ENCODE results near the gene UBE4A.
"Not testable (repeated sequence)": the region's sequence is repeated elsewhere in the genome, so short reads cannot be mapped to it uniquely, and the experiment has no call there.

Gene UBE4A

DNA sequence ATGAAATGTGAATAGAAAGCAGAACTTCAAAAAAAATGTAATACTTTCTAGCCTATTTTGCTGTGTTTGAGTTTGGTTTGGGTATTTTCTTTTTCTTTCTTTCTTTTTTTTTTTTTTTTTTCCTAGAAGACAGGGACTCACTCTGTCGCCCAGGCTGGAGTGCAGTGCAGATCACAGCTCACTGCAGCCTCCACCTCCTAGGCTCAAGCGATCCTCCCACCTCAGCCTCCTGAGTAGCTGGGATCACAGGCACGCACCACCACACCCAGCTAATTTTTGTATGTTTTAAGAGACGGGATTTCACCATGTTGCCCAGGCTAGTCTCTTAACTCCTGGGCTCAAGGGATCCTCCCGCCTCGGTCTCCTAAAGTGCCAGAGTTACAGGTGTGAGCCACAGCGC is 43.2 kb downstream of the UBE4A start:
- not testable (repeated sequence) for DNase-seq

DNA sequence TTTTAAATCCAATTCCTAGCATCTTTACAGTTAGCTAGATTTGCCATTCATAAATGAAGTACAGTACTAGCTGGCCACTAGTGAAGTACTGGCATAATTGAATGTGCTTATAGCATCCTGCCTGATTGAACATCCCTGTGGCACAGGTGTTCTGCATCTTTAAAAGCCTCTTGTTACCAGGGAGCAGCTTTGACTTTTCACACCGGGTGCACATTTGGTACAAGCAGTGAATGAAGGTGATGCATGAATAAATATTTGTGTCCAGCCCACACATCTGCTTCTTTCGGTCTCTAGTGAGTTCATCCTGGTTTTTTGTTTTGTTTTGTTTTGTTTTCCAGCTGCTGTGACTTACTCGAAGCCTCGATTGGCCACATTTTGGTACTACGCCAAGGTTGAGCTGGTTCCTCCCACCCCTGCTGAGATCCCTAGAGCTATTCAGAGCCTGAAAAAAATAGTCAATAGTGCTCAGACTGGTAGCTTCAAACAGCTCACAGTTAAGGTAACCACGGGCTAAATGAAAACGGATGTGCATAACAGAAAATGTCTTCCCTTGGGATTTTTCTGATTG is 47.3 kb downstream of the UBE4A start:
- DNase-seq = peak; percentile 27 to 98 (median 89)

DNA sequence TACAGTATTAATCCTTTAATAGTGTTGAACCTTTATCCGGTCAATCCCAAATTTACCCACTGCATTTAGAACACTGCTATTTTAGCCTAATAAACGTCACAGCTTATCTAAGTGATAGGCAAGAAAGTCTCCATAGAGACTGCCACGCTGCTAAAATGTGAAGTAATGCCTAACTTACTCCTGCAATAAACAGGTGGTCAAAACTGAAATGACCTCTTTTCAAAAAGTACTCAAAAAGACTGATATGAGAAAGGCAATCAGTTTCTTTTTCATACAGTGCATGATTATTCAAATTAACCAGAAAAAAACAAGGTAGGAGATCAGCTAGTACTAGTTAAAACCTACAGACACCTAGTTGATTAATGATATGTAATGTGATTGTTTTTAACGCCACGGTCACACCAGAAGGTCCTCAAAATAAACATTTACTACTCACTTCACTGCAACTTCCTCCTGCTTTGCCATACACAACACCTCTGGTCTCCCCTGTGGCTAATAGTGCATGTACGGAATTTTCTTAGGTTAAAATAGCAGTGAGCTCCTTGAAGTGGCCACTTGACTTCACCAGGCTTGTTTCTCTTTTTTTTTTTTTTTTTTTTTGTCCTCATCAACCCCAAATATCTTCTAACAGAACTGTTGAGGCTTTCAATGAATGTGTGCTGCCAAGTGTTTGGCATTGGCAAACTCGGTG is 50.8 kb downstream of the UBE4A start:
- DNase-seq = peak in 1 of 3 experiments; percentile 40

DNA sequence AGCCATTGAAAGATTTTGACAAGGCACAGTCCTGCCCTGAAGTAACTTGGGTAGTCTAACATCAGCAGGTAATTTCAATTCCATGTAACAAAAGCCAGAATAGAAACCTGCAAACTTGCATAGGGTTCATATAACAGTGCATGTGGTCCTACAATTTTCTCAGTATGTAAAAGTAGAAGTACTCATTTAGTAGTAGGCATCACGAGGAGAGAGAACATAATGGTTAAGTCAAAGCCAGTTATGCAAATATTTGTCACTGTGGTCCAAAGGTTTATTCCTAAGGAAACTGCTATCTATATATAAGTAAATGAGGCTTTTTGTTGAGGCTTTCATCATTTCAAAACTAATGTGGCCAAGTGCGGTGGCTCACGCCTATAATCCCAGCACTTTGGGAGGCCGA is 52.1 kb downstream of the UBE4A start:
- no peak for DNase-seq

DNA sequence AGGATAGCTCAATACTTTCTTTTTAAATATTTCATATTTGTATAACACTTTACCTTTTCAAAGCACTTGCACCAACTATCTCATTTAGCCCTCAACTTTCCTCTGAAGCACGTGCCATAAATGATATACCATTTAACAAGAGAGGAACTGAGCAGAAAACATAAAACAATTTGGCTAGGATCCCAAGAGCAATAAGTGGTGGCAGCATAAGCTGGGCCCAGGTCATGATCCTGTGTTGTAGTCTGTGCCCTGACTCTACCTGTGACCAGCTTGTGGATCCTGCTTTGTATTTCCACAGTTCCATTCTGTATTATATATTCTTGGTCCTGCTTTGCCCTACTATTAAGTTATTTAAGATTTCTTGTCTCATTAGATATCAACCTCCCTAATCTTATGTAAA is 53.5 kb downstream of the UBE4A start:
- DNase-seq = no peak

DNA sequence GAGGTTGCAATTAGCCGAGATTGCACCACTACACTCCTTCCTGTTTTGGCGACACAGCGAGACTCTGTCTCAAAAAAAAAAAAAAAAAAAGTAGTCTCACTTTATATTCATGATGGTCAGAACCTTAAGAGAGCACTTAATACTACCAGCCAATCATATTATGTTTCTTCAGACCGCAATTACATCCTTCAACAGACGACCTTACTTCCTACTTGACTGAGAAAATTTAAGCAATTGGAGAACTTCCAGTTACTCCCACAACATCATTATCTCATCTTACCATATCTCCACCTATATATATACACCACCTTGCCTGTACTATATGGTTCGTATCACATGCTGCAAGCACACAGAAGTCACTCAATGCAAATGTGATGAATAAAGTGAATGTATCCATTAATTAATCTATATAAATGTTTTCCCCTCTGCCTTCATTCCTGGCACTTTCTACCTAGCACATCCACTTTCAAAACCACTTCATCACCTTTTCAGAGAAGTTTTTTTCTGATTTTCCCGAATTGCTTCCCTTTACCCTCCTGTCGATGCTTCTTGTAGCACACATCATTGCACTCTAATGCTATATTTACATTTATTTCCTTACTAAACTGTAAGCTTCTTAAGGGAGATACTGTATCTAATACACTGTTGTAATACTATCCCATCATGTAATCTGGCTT is 55.8 kb downstream of the UBE4A start:
- DNase-seq = no peak

DNA sequence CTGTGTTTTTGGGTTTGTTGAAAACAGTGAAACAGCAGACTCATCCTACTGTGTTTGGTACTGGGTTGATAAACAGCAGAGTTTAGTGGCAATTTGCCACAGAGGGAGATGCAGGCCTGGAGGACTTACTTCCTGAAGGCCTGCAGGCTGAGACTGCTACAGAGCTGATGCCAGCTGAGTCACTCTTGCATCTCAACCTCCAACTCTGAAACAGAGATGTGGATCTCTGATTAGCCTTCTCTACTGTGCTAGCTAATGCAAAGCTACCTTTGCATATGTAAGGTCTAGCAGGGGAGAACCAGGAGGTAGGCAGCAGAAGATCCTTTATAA is 56.3 kb downstream of the UBE4A start:
- DNase-seq = peak in 2 of 3 experiments; percentile 14 to 48

DNA sequence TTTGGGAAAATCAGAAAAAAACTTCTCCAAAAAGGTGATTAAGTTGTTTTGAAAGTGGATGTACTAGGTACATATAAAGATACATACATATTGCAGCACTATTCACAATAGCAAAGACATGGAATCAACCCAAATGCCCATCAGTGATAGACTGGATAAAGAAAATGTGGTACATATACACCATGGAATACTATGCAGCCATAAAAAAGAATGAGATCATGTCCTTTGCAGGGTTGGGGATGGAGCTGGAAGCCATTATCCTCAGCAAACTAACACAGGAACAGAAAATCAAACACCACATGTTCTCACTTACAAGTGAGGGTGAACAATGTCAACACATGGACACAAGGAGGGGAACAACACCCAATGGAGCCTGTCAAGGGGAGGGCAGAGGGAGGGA is 57.5 kb downstream of the UBE4A start:
- not testable (repeated sequence) for DNase-seq

DNA sequence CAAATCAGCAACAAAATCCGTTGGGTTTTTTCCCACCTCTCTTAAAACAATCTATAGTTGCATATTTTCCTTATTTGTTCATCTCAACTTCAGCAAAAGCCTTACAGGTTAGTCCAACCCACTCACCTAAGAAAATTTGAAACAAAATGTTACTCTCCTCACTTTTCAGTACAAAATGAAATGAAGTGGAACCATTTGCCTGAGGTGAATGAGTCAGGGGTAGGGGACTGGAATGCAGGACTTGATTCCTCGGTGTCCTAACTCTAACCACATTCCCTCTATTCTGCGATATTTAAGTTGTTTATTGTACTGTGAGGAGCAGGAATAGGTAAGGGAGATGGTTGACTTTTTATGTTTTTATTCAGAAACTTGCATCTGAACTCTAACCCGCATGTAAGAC is 58.4 kb downstream of the UBE4A start:
- DNase-seq = no peak

DNA sequence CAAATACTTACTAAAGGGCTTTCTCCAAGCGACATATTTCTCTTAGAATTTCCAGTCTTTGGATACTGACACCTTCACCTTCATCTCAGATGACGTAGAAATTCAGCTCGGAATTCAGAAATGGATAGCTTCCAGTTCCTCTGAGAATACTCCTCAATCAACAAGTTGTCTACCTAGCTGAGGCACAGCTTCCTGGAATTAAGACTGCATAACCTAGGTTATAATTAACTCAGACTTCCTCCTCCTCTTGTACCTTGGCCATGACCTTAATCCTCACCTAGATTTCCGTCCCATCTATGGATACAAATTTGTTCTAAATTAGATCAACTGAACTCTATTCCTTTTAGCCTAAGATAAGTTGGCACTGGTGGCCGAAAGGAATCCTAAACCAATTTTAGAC is 59.4 kb downstream of the UBE4A start:
- DNase-seq = no peak

DNA sequence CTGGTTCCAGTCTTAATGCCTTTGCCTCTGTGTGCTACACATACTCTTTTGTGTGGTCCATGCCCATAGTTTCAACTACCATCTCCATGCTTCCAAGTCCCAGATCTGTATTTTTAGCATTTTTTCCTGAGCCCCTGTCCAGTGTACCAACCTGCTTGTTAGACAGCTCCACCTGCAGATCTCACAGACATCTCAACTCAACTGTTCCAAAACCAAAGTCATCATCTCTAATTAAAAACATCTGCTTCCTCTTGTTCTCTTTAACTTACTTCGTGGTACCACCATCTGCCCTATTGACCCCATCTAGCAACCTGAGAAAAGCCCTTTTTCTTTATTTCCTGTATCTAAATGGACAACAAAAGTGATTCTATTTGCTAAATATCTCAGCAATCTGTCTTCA is 68.3 kb downstream of the UBE4A start:
- DNase-seq = no peak

DNA sequence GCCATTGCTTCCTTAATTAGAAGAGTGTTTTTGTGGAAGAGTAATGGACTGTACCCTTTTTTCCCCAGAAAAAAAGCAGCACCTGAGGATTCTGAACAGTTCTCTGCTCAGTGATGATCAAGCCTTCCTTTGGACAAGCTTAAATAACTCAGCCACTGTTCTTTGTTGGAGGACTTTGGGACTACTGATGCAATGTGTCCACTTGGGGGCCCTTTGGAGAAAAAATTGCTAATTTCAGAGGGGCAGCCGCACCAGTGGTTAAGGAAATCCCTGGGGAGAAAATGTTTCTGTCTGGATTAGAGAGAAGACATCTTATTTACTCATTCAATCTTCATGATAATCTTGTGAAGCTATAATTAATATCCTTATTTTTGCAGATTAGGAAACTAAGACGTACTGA is 71.6 kb downstream of the UBE4A start:
- DNase-seq = no peak

DNA sequence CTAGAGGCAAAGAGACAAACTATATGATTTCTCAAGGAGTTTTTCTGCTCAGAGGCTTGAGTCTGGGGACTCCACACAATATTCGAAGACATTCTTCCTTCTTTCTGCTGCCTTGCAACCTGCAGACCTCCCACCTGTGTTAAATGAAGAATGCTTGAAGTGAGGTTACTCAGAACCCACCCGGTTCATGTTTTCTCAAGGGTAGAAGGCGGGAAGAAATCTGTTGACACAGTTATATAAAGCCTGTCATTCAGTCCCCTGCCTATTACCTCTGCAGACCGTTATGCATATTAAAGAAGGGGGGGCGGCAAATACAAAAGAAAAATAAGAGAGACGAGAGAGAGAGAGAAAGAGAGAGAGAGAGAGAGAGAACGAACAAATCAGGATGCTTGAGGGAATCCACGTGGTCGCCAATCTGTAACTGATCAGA is 74.7 kb downstream of the UBE4A start:
- peak in 1 of 3 experiments; percentile 83 for DNase-seq

DNA sequence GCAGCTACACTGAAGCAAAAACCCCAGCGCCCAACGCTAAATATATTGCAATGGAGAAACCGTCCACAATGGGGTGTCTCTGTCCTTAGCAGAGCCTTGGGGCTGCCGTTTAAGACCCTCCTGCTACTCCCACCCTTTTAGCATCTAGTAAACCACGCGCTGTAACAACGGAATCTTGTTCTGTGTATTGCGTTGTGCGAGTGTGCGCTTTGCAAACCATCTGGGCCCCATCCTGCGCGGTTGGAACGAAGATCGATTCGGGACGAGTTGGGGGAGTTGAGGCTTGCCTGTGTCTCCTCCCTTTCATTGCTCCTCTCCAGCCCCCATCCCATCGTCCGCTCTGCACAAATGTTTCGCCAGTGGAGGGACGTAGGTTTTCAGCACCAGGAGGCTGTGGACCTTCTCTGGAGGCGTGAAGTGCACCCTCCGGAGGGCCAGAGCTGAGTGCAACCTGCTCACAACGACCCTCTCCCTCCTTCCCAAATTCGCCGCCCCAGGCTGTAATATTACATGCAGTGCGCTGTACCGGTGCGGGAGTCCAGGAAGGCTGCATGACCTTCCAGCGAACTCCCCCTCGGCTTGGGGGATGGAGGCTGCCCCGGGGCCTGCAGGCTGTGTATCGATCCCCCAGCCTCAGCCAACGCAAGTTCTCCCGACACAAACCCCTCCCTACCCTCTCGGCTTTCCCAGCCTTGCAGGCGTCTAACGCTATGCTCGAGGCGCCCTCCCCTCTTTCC is 75.3 kb downstream of the UBE4A start:
- DNase-seq = peak in 2 of 3 experiments; percentile 35 to 78

DNA sequence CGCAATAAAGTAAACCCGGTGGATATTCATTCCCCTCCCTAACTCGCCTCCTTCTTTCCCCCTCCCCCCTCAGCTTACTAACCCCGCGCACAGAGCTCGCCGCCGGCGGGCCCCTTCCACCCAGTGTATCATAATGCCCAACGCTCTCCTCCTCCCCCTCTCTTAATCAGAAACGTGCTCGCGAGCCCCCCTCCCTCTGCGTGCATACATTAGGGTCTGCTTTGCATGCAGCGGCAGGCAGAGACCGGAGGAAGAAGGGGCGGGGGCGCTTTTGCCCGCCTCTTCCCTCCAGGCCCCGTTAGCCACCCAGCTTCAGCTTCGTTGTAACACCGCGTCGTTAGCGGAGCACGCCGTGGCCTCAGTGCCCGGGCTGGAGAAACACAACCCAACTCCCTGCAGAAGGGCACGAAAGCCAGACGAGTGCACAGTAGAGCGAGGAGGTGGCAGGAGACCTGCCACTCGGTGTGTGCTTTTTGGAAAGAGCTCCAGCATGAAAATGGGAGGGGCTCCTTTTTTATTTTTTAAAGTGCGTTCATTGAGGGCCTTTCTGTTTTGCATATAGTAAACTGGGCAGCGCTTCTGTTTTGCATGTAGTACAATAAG is 76.0 kb downstream of the UBE4A start:
- peak; percentile 86 to 97 (median 92) for DNase-seq

DNA sequence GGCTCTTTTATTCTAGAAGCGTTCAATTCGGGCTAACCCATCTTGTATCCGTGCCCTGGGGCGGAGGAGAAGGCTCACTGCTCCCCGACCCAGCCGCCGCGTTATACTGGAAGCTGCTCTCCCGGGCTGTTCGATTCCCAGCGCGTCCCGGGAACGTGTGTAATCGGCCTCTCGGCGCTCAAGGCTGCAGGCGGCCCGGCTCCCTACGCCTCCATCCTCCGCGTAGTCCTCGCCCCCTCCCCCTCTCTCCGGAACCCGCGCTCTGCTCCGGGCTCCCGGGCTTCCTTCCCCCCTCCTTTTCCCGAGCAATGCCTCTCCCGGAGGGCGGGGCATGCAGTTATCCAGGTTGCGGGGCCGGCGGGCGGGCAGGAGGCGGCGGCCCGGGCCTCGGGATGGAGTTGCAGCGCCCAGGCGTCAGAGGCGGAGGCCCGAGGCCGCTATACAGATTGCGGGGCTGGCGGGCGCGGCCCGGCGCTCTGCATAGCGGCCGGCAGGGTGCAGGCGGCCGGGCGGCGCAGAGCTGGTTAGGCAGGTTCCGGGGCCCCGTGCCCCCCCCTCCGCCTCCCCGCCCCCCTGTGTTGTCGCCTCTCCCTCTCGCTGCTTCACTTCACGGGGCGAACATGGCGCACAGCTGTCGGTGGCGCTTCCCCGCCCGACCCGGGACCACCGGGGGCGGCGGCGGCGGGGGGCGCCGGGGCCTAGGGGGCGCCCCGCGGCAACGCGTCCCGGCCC is 76.7 kb downstream of the UBE4A start, which contains the start of gene KMT2A:
Gene KMT2A (plus strand): TSS at position 600 of the 732 bp plus-strand sequence. CDS start 21 bp downstream, at position 621.
- peak; percentile 97 to 100 (median 99) for DNase-seq

DNA sequence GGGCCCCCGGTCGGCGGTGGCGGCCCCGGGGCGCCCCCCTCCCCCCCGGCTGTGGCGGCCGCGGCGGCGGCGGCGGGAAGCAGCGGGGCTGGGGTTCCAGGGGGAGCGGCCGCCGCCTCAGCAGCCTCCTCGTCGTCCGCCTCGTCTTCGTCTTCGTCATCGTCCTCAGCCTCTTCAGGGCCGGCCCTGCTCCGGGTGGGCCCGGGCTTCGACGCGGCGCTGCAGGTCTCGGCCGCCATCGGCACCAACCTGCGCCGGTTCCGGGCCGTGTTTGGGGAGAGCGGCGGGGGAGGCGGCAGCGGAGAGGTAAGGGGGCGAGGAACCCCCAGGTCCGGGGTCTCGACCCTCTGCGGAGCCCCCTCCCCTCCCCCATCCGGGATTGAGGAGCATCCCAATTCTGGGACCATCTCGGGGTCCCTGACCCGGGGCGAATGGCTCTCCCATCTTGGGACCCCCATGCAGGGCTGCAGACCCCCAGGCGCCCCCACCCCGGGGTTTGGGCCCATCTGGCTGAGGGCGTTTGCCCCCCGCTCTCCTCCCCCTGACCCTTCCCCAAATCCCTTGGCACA is 77.3 kb downstream of the UBE4A start:
- peak in 1 of 3 experiments; percentile 65 for DNase-seq

DNA sequence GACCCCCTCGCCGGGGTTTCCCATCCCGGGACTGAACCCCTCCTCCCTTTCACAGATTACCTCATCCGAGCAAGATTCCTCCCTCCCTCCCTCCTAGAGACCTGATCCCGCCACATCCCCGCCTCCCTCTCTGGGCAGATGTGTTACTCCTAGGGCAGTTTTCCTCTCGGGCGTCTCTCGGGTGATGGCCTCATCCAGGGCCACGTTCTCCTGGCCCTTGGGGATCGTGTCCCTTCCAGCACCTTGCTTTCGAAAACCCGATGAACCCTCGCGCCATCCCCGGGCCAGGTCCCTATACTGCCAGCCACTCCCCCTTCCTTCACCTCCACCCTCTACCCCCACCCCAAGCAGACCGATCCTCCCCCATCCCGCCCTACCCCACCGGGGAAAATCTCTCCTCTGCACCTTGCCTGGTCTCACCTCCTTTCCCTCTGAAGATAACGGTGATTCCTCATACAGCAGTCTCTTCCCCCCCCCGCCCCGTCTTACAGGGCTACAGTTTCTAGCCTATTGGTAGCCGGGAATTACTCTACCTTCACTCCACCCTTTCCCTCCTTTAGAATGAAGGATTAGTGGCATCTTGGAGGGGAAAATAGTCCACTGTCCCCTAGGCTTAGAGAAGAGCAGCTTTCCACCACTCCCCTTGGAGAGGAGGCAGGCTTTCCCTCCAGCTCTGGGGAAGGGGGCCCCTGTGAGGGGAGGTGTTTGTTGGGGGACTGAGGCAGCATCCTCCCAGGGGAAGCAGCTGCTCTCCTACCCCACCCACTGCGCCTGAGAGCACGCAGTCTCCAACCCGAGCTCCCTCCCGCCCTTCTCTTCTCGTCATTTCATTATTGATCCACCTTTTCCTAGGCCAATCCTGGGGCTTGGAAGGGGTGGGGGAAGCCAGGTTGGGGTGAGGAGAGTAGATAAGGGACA is 78.1 kb downstream of the UBE4A start:
- DNase-seq = peak; percentile 27 to 82 (median 80)

DNA sequence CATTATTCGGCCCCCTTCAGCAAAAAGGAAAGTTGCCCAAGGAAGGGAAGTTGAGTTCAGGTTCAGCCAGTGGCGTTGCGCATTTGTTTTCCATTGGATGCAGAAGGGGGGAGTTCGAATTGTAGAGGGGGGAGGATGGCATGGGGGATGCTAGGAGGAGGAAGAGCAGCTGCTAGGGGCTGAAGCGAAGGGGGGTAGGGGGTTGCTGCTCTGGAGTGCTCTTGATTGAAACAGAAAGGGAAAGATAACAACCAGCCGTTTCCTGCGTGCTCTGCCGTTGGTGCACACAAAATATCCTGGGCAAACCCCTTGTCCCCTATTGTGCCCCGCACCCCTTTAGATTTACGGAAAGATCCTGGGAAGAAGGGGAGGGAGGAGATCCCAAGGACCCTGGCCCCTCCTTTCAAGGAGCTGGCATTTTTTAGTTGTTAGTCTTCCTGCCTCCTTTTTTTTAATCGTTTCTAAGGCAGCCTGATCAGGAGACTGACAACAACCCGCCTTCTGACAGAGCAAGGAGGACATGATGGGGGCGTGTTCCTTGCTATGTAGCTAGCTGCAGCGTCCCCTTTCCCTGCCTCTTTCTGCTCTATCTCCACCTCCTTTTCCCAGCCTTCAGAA is 79.0 kb downstream of the UBE4A start:
- peak; percentile 15 to 69 (median 28) for DNase-seq

DNA sequence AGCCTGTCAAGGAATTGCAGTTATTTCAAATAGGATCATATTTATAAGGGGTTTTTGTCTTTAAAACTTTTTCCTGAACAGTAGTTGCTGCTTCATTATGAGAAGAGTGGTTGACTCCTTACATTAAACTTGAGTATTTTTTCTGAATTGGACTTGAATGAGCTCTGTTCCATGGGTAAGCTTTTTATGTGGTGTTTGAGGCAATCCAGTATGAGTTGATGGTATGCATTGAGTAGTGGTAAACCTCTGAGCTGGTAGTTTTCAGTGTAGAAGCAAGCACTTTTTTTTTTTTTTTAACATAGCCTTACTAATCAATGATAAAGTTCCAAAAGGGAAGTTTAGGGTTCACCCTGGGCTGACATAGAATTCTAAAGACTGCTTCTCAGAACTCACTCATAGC is 80.2 kb downstream of the UBE4A start:
- no peak for DNase-seq
